Panc1 (cell line): Measurements from ENCODE around the gene SHANK1.

ENCODE experiments used
- CTCF ChIP-seq: fragments of 450-650 bp; IDR thresholded peaks from 2 replicates; pipeline ENCODE4 v1.5.1; 2017; ENCODE audit warnings: mild to moderate bottlenecking
- REST ChIP-seq, 2 experiments: IDR thresholded peaks; 2 replicates each; pipeline ENCODE4 v1.6.1; 2011 to 2012; ENCODE audit warnings: low read depth in 2 of 2, control low read depth in 1 of 2, low read length in 1 of 2, mild to moderate bottlenecking in 1 of 2, moderate library complexity in 1 of 2; ENCODE audit not compliant: insufficient read depth in 1 of 2

GRCh38 chr19:50768277-50768676, 48.7 kb upstream of the SHANK1 start:
- TF ChIP-seq CTCF (no peak), REST (IDR thresholded peaks at IDR 0.05; ENCODE audit: insufficient read depth in 1 of 2, low read depth in 2 of 2, low read length in 1 of 2) (no peak)
